Choroid plexus epithelial cell (primary cell): Measurements from ENCODE around the gene PADI6.

ENCODE experiments used
- DNase-seq: peaks from one replicate; pipeline ENCODE4 v3.0.0-alpha.2; 2010; ENCODE audit warnings: low read depth
- H3K4me3 ChIP-seq: 2 replicates; pipeline ENCODE4 v1.5.1; 2011; ENCODE audit warnings: low read depth, mild to moderate bottlenecking, control low read depth, low read length, moderate library complexity
- CTCF ChIP-seq: conservative IDR thresholded peaks from 2 replicates; pipeline ENCODE4 v1.5.1; 2011; ENCODE audit warnings: low read depth, mild to moderate bottlenecking, control low read depth, inconsistent platforms, low read length, moderate library complexity

Gene PADI6

GRCh38 chr1:17371896-17372295 is at the start of gene PADI6:
Gene PADI6 (plus strand): TSS chr1:17372196. CDS start chr1:17372246, 50 bp downstream.
- no peak for DNase-seq
- no peak within 1 kb of the TSS for H3K4me3 ChIP-seq
- TF ChIP-seq CTCF, result no peak

GRCh38 chr1:17328855-17329254 is 43.1 kb upstream of the PADI6 start:
- TF ChIP-seq CTCF, result no peak
- no peak for DNase-seq
- no peak overlapping the region for H3K4me3 ChIP-seq

GRCh38 chr1:17329610-17330009 is 42.4 kb upstream of the PADI6 start:
- no peak for DNase-seq
- no peak for TF ChIP-seq CTCF
- no peak overlapping the region for H3K4me3 ChIP-seq

- H3K4me3 ChIP-seq, result no peak overlapping the region
- DNase-seq, result no peak
- TF ChIP-seq CTCF, result no peak
Observed at GRCh38 chr1:17330856-17331255, 41.1 kb upstream of the PADI6 start.

GRCh38 chr1:17333081-17333480 is 38.9 kb upstream of the PADI6 start:
- no peak for DNase-seq
- H3K4me3 ChIP-seq, result no peak overlapping the region
- TF ChIP-seq CTCF, result no peak

GRCh38 chr1:17335821-17336710 is 35.9 kb upstream of the PADI6 start:
- peak; percentile 90 for TF ChIP-seq CTCF
- DNase-seq, result peak; percentile 66
- H3K4me3 ChIP-seq, result no peak overlapping the region
